ENCODE data around the gene CD34. TPM values are rescaled to one million over a fixed set of nuclear protein-coding genes. Genes with fewer than 3 reads are reported as not detected.

Gene CD34
- total RNA-seq, 2 experiments from 2014 or later, result not detected

- no peak for DNase-seq (ENCODE audit: low spot score)
- intact Hi-C loops (cut with micrococcal nuclease; ENCODE audit: unreplicated experiment), result no loop called here
- no peaks in the 10 kb centered on the region for H3K36me3 ChIP-seq (ENCODE audit: insufficient read depth, low read length)
- H4K20me1 ChIP-seq (ENCODE audit: insufficient read depth, low read length), result no peaks in the 10 kb centered on the region
- H3K9me2 ChIP-seq (ENCODE audit: insufficient read depth, low read length), result no peaks in the 10 kb centered on the region
- no peaks in the 10 kb centered on the region for H3K9me3 ChIP-seq (ENCODE audit: low read length)
- no peak overlapping the region for H3K4me3 ChIP-seq (ENCODE audit: low read depth, low read length, poor library complexity, severe bottlenecking)
- POLR2A ChIA-PET, result interaction anchor here (0.7 to 1.5 kb wide), 7 partner anchors 10 to 243 kb away, joined by 3 to 6 read pairs (median 4); no protein-coding TSS in a partner anchor
- no peak overlapping the region for H3K4me2 ChIP-seq (ENCODE audit: low read length)
- no peak overlapping the region for H2AFZ ChIP-seq (ENCODE audit: low read length)
- H3K4me1 ChIP-seq (ENCODE audit: insufficient read depth, low read length, poor library complexity, severe bottlenecking), result peaks cover 10% of the 10 kb centered on the region
- H3K27ac ChIP-seq (ENCODE audit: low read depth, low read length, poor library complexity, severe bottlenecking), result no peak overlapping the region
- no peaks in the 10 kb centered on the region for H3K79me2 ChIP-seq (ENCODE audit: insufficient read depth, low read depth, low read length)
- BruUV-seq (replicated peaks), result no TSS peak
- CTCF ChIA-PET (ENCODE audit: unreplicated experiment), result no interaction called here
- TF ChIP-seq CTCF (conservative IDR thresholded peaks at IDR 0.05; ENCODE audit: low read length), result no peak
- TF ChIP-seq EZH2phosphoT487 (IDR thresholded peaks at IDR 0.05; ENCODE audit: borderline replicate concordance, low read depth, low read length), result no peak
These were observed 48.6 kb downstream of the CD34 start for GRCh38 chr1:207862241-207862787.

- H3K4me3 ChIP-seq (ENCODE audit: low read depth, low read length, poor library complexity, severe bottlenecking), result no peak overlapping the region
- TF ChIP-seq CTCF (conservative IDR thresholded peaks at IDR 0.05; ENCODE audit: low read length), result no peak
- no peak for TF ChIP-seq EZH2phosphoT487 (IDR thresholded peaks at IDR 0.05; ENCODE audit: borderline replicate concordance, low read depth, low read length)
- no peaks in the 10 kb centered on the region for H4K20me1 ChIP-seq (ENCODE audit: insufficient read depth, low read length)
- no peak overlapping the region for H3K27ac ChIP-seq (ENCODE audit: low read depth, low read length, poor library complexity, severe bottlenecking)
- no peak overlapping the region for H3K4me2 ChIP-seq (ENCODE audit: low read length)
- no peaks in the 10 kb centered on the region for H3K9me2 ChIP-seq (ENCODE audit: insufficient read depth, low read length)
- ChIA-PET POLR2A (interaction anchor here (0.7 to 1.5 kb wide), 7 partner anchors 11 to 242 kb away, joined by 3 to 6 read pairs (median 4); no protein-coding TSS in a partner anchor), CTCF (ENCODE audit: unreplicated experiment) (no interaction called here)
- intact Hi-C loops (cut with micrococcal nuclease; ENCODE audit: unreplicated experiment), result no loop called here
- peaks cover 10% of the 10 kb centered on the region for H3K4me1 ChIP-seq (ENCODE audit: insufficient read depth, low read length, poor library complexity, severe bottlenecking)
- DNase-seq (ENCODE audit: low spot score), result no peak
- no peak overlapping the region for H2AFZ ChIP-seq (ENCODE audit: low read length)
- no TSS peak for BruUV-seq (replicated peaks)
- no peaks in the 10 kb centered on the region for H3K36me3 ChIP-seq (ENCODE audit: insufficient read depth, low read length)
- no peaks in the 10 kb centered on the region for H3K9me3 ChIP-seq (ENCODE audit: low read length)
- no peaks in the 10 kb centered on the region for H3K79me2 ChIP-seq (ENCODE audit: insufficient read depth, low read depth, low read length)
These were observed 49.3 kb downstream of the CD34 start for GRCh38 chr1:207861442-207862177.

- BruUV-seq (replicated peaks), result no TSS peak
- Histone ChIP-seq H3K4me2 (ENCODE audit: low read length) (no peak overlapping the region), H3K27ac (ENCODE audit: low read depth, low read length, poor library complexity, severe bottlenecking) (no peak overlapping the region), H4K20me1 (ENCODE audit: insufficient read depth, low read length) (no peaks in the 10 kb centered on the region), H3K9me3 (ENCODE audit: low read length) (no peaks in the 10 kb centered on the region), H3K4me3 (ENCODE audit: low read depth, low read length, poor library complexity, severe bottlenecking) (no peak overlapping the region), H3K36me3 (ENCODE audit: insufficient read depth, low read length) (no peaks in the 10 kb centered on the region), H2AFZ (ENCODE audit: low read length) (no peak overlapping the region), H3K9me2 (ENCODE audit: insufficient read depth, low read length) (no peaks in the 10 kb centered on the region), H3K4me1 (ENCODE audit: insufficient read depth, low read length, poor library complexity, severe bottlenecking) (peaks cover 10% of the 10 kb centered on the region), H3K79me2 (ENCODE audit: insufficient read depth, low read depth, low read length) (no peaks in the 10 kb centered on the region)
- ChIA-PET CTCF (ENCODE audit: unreplicated experiment) (no interaction called here), POLR2A (interaction anchor here (0.7 to 1.0 kb wide), 2 partner anchors 12 to 38 kb away, joined by 3 read pairs; no protein-coding TSS in a partner anchor)
- intact Hi-C loops (cut with micrococcal nuclease; ENCODE audit: unreplicated experiment), result no loop called here
- DNase-seq (ENCODE audit: low spot score), result no peak
- TF ChIP-seq EZH2phosphoT487 (IDR thresholded peaks at IDR 0.05; ENCODE audit: borderline replicate concordance, low read depth, low read length), result no peak
- no peak for TF ChIP-seq CTCF (conservative IDR thresholded peaks at IDR 0.05; ENCODE audit: low read length)
These were observed 50.4 kb downstream of the CD34 start for GRCh38 chr1:207860531-207860930.
